CD4-positive, alpha-beta memory T cell (primary cell): ENCODE data around the gene TNFSF10. TPM values are rescaled to one million over a fixed set of nuclear protein-coding genes. Genes with fewer than 3 reads are reported as not detected.

Source experiments
- polyA plus RNA-seq, 2 donors: library from polyadenylated mRNA; unstranded; fragments of 300-500 nt; fragmentation: Illumina TruSeq; gene quantifications; one replicate each; pipeline ENCODE4 v1.2.3, GENCODE V29; 2021
- total RNA-seq, 2 experiments: library from RNA; stranded (reverse); gene quantifications; one replicate each; pipeline ENCODE4 v1.2.3, GENCODE V29; 2021

Gene TNFSF10
- total and polyA plus RNA-seq, 4 experiments from 2014 or later: 63.4 to 107 (median 77.5) TPM

Other genes starting within 250 kb of the TNFSF10 start
- not detected for gene GHSR, start 75.0 kb downstream of the TNFSF10 start, total RNA-seq
- gene GHSR, start 75.0 kb downstream of the TNFSF10 start, polyA plus RNA-seq: not detected
- gene NCEH1, start 187.6 kb upstream of the TNFSF10 start, total RNA-seq: 1 to 10 TPM; 3.9 to 5.1 TPM
- gene NCEH1, start 187.6 kb upstream of the TNFSF10 start, polyA plus RNA-seq: 1 to 10 TPM; 2.1 to 3.0 TPM
- 1 to 10 TPM; 2.4 to 2.9 TPM for gene ECT2, start 227.3 kb upstream of the TNFSF10 start, total RNA-seq
- 1 to 10 TPM; 1.2 to 2.4 TPM for gene ECT2, start 227.3 kb upstream of the TNFSF10 start, polyA plus RNA-seq